Breast epithelium (tissue), 4 donors: Measurements from ENCODE around the gene NANOS1. TPM values are rescaled to one million over a fixed set of nuclear protein-coding genes. Genes with fewer than 3 reads are reported as not detected.

ENCODE experiments used
- DNase-seq, 2 donors: peaks; one replicate each; pipeline ENCODE4 v3.0.0-alpha.2; 2019; ENCODE audit warnings: low spot score in 2 of 2
- H3K27ac ChIP-seq, 2 donors: fragments of 200-600 bp; sonication (generic) in 1 of 2; one replicate each; pipeline ENCODE4 v1.5.1; 2016 to 2019; ENCODE audit warnings: mild to moderate bottlenecking in 1 of 2
- H3K27me3 ChIP-seq, 2 donors: fragments of 200-600 bp; sonication (generic) in 1 of 2; one replicate each; pipeline versions ENCODE4 v1.5.1 to v1.6.0; 2017 to 2019; ENCODE audit warnings: control low read depth in 1 of 2, mild to moderate bottlenecking in 1 of 2
- H3K36me3 ChIP-seq: fragments of 200-600 bp; one replicate; pipeline ENCODE4 v1.5.1; 2019
- H3K4me1 ChIP-seq, 2 donors: fragments of 200-600 bp; sonication (generic); one replicate each; pipeline ENCODE4 v1.5.1; 2016 to 2019; ENCODE audit warnings: control low read depth in 1 of 2
- H3K4me3 ChIP-seq, 3 donors: fragments of 200-600 bp; sonication (generic); 1 replicate in 2 of 3; 2 replicates in 1 of 3; pipeline ENCODE4 v1.5.1; 2016 to 2019; ENCODE audit warnings: mild to moderate bottlenecking in 3 of 3, moderate library complexity in 2 of 3
- H3K9me3 ChIP-seq, 2 donors: fragments of 200-600 bp; sonication (generic) in 1 of 2; one replicate each; pipeline ENCODE4 v1.5.1; 2016 to 2019; ENCODE audit warnings: control low read depth in 1 of 2
- POLR2A ChIP-seq: fragments of 450-650 bp; IDR thresholded peaks from one replicate; pipeline ENCODE4 v1.6.1; 2016; ENCODE audit warnings: antibody characterized with exemption, mild to moderate bottlenecking, moderate library complexity
- POLR2AphosphoS5 ChIP-seq, 3 donors: sonication (generic); formaldehyde crosslinking; IDR thresholded peaks; one replicate each; pipeline ENCODE4 v1.6.1; 2017; ENCODE audit warnings: antibody characterized with exemption in 3 of 3
- intact Hi-C: fragments of 100-400 bp; cut with DNase I; formaldehyde crosslinking; loops from one replicate; pipeline ENCODE4 v1.15.1; 2023; ENCODE audit warnings: low total_unique reads
- total RNA-seq, 3 donors: library from RNA; depleted of rRNA; stranded (reverse); fragments of >200 nt; gene quantifications; one replicate each; pipeline ENCODE4 v1.1.0, GENCODE V29; 2016
- TF ChIP-seq, protein P1 (sequence below), 3 donors: fragments of 450-650 bp; IDR thresholded peaks; one replicate each; pipeline ENCODE4 v1.5.1; 2016 to 2017; ENCODE audit warnings: antibody characterized with exemption in 3 of 3, mild to moderate bottlenecking in 3 of 3, moderate library complexity in 3 of 3

The NANOS1 gene
- total RNA-seq, 3 donors from 2014 or later = 2.9 to 6.4 (median 3.7) TPM

DNA sequence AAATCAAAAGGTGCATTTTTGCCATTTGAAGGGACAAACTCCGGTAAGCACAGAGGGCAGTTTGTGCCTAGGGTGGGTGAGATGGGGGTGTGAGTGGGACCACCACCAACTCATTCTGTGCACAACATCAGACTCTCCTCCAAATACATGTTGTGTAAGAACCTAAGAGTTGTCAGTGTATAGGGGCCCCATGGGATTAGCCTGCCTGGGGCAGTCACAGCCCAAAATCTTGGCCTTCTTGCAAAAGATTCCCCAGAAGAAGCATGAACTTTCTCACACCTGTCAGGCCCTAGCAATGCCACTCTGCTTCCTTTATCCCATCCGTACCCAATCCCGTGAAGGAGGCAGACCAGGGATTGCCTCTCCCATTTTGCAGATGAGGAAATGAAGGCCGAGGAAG is 47.1 kb upstream of the NANOS1 start:
- Histone ChIP-seq H3K27ac (no peak overlapping the region), H3K4me3 (no peak overlapping the region), H3K4me1 (no peaks in the 10 kb centered on the region), H3K9me3 (peaks cover 7% of the 10 kb centered on the region in 2 donors), H3K36me3 (no peaks in the 10 kb centered on the region), H3K27me3 (no peaks in the 10 kb centered on the region)
- DNase-seq = no peak
- intact Hi-C loops = no loop called here
- TF ChIP-seq POLR2A = no peak
- no peak for TF ChIP-seq POLR2AphosphoS5 (IDR thresholded peaks at IDR 0.05)
- TF ChIP-seq, protein P1, sequence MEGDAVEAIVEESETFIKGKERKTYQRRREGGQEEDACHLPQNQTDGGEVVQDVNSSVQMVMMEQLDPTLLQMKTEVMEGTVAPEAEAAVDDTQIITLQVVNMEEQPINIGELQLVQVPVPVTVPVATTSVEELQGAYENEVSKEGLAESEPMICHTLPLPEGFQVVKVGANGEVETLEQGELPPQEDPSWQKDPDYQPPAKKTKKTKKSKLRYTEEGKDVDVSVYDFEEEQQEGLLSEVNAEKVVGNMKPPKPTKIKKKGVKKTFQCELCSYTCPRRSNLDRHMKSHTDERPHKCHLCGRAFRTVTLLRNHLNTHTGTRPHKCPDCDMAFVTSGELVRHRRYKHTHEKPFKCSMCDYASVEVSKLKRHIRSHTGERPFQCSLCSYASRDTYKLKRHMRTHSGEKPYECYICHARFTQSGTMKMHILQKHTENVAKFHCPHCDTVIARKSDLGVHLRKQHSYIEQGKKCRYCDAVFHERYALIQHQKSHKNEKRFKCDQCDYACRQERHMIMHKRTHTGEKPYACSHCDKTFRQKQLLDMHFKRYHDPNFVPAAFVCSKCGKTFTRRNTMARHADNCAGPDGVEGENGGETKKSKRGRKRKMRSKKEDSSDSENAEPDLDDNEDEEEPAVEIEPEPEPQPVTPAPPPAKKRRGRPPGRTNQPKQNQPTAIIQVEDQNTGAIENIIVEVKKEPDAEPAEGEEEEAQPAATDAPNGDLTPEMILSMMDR (IDR thresholded peaks at IDR 0.05) = no peak

GRCh38 chr10:118983263-118983662 is 46.3 kb upstream of the NANOS1 start:
- no peak for DNase-seq
- intact Hi-C loops = no loop called here
- peaks cover 7% of the 10 kb centered on the region in 2 donors for H3K9me3 ChIP-seq
- no peak for TF ChIP-seq POLR2A
- TF ChIP-seq, protein P1 (IDR thresholded peaks at IDR 0.05) = no peak
- TF ChIP-seq POLR2AphosphoS5 (IDR thresholded peaks at IDR 0.05) = no peak
- H3K4me1 ChIP-seq = no peaks in the 10 kb centered on the region
- H3K36me3 ChIP-seq = no peaks in the 10 kb centered on the region
- H3K27me3 ChIP-seq = no peaks in the 10 kb centered on the region
- H3K4me3 ChIP-seq = no peak overlapping the region
- H3K27ac ChIP-seq = no peak overlapping the region

DNA sequence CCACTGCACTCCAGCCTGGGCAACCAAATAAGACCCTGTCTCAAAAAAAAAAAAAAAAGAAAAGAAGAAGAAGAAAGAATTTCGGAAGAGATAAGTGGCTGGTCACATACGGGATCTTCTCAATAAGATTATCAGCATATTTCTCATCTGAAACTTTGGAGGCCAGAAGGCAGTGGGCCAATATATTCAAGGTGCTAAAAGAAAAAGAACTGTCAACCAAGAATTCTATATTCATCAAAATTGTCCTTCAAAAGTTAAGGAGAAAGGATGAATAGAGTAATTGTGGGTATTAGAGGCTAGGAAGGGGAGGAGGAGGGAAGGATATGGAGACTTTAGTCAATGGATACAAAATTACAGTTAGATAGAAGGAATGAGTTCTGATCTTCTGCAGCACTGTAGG is 43.9 kb upstream of the NANOS1 start:
- no peaks in the 10 kb centered on the region for H3K36me3 ChIP-seq
- no peak for DNase-seq
- no peak overlapping the region for H3K4me3 ChIP-seq
- H3K4me1 ChIP-seq = no peaks in the 10 kb centered on the region
- TF ChIP-seq POLR2A = no peak
- TF ChIP-seq, protein P1 (IDR thresholded peaks at IDR 0.05) = no peak
- TF ChIP-seq POLR2AphosphoS5 (IDR thresholded peaks at IDR 0.05) = no peak
- intact Hi-C loops = no loop called here
- no peak overlapping the region for H3K27ac ChIP-seq
- no peaks in the 10 kb centered on the region for H3K27me3 ChIP-seq
- peaks cover 7% of the 10 kb centered on the region in 2 donors for H3K9me3 ChIP-seq

GRCh38 chr10:118986815-118987790 is 42.4 kb upstream of the NANOS1 start:
- Histone ChIP-seq H3K4me3 (no peak overlapping the region), H3K9me3 (peaks cover 7% of the 10 kb centered on the region in 2 donors), H3K36me3 (no peaks in the 10 kb centered on the region), H3K27ac (no peak overlapping the region), H3K4me1 (no peaks in the 10 kb centered on the region), H3K27me3 (no peaks in the 10 kb centered on the region)
- TF ChIP-seq, protein P1 (IDR thresholded peaks at IDR 0.05) = no peak
- TF ChIP-seq POLR2A (no peak), POLR2AphosphoS5 (IDR thresholded peaks at IDR 0.05) (no peak)
- intact Hi-C loops = no loop called here
- DNase-seq = no peak

- DNase-seq = no peak
- TF ChIP-seq POLR2A (no peak), POLR2AphosphoS5 (IDR thresholded peaks at IDR 0.05) (no peak)
- TF ChIP-seq, protein P1 (IDR thresholded peaks at IDR 0.05) = no peak
- intact Hi-C loops = no loop called here
- Histone ChIP-seq H3K36me3 (no peaks in the 10 kb centered on the region), H3K27ac (no peak overlapping the region), H3K4me1 (no peaks in the 10 kb centered on the region), H3K9me3 (peaks cover 5 to 7% of the 10 kb centered on the region in 2 donors), H3K27me3 (no peaks in the 10 kb centered on the region), H3K4me3 (no peak overlapping the region)
Measured at GRCh38 chr10:118990326-118990725, 39.2 kb upstream of the NANOS1 start.
